ENCODE data around the gene CAMTA1.

GRCh38 chr1:7339014-7339413 lies 553.8 kb downstream of the CAMTA1 start:
- no peak for TF ChIP-seq EP300 (IDR thresholded peaks at IDR 0.05; ENCODE audit: borderline replicate concordance in 1 of 2, low read depth in 1 of 2, low read length in 1 of 2)
- TF ChIP-seq POLR2AphosphoS5 (IDR thresholded peaks at IDR 0.05; ENCODE audit: low read depth, low read length): no peak
- TF ChIP-seq, protein P1, sequence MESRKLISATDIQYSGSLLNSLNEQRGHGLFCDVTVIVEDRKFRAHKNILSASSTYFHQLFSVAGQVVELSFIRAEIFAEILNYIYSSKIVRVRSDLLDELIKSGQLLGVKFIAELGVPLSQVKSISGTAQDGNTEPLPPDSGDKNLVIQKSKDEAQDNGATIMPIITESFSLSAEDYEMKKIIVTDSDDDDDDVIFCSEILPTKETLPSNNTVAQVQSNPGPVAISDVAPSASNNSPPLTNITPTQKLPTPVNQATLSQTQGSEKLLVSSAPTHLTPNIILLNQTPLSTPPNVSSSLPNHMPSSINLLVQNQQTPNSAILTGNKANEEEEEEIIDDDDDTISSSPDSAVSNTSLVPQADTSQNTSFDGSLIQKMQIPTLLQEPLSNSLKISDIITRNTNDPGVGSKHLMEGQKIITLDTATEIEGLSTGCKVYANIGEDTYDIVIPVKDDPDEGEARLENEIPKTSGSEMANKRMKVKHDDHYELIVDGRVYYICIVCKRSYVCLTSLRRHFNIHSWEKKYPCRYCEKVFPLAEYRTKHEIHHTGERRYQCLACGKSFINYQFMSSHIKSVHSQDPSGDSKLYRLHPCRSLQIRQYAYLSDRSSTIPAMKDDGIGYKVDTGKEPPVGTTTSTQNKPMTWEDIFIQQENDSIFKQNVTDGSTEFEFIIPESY (IDR thresholded peaks at IDR 0.05; ENCODE audit: borderline replicate concordance, low read depth): no peak
- no peak for TF ChIP-seq RAD21 (IDR thresholded peaks at IDR 0.05; ENCODE audit: low read length)
- TF ChIP-seq, protein P2, sequence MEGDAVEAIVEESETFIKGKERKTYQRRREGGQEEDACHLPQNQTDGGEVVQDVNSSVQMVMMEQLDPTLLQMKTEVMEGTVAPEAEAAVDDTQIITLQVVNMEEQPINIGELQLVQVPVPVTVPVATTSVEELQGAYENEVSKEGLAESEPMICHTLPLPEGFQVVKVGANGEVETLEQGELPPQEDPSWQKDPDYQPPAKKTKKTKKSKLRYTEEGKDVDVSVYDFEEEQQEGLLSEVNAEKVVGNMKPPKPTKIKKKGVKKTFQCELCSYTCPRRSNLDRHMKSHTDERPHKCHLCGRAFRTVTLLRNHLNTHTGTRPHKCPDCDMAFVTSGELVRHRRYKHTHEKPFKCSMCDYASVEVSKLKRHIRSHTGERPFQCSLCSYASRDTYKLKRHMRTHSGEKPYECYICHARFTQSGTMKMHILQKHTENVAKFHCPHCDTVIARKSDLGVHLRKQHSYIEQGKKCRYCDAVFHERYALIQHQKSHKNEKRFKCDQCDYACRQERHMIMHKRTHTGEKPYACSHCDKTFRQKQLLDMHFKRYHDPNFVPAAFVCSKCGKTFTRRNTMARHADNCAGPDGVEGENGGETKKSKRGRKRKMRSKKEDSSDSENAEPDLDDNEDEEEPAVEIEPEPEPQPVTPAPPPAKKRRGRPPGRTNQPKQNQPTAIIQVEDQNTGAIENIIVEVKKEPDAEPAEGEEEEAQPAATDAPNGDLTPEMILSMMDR (IDR thresholded peaks at IDR 0.05): no peak
- no peak for TF ChIP-seq SIN3A (IDR thresholded peaks at IDR 0.05; ENCODE audit: borderline replicate concordance, low read depth, low read length)
- TF ChIP-seq ELF1 (IDR thresholded peaks at IDR 0.05): no peak
